SK-N-SH (cell line): ENCODE results near the gene HMOX2. TPM values are rescaled to one million over a fixed set of nuclear protein-coding genes. Genes with fewer than 3 reads are reported as not detected.

Experiments used
- CTCF ChIA-PET: fragments of 300-600, 350-600 bp; formaldehyde crosslinking; extraction: SDS; loops from one replicate; lab custom pipeline; 2021; lab: Yijun Ruan, JAX
- POLR2A ChIA-PET: fragments of 350-600 bp; sonication (Branson Sonifier 250); formaldehyde crosslinking; extraction: SDS; loops from one replicate; lab custom pipeline; 2020; ENCODE audit warnings: antibody characterized with exemption, inconsistent platforms; lab: Yijun Ruan, JAX
- DNase-seq: peaks from one replicate; pipeline ENCODE4 v3.0.0; 2012
- H2AFZ ChIP-seq: fragments of 200-600 bp; sonication (generic); 2 replicates; pipeline ENCODE4 v1.8.1; 2016; ENCODE audit warnings: antibody characterized with exemption, mild to moderate bottlenecking, low read depth
- H3F3A ChIP-seq: fragments of 200-600 bp; sonication (generic); replicated peaks from 2 replicates; pipeline ENCODE3; 2016; ENCODE audit warnings: antibody characterized with exemption, mild to moderate bottlenecking; ENCODE audit not compliant: insufficient read depth
- H3K27ac ChIP-seq, 2 experiments: fragments of 200-500 bp in 1 of 2; fragments of 200-600 bp in 1 of 2; sonication (Bioruptor generic) in 1 of 2; sonication (generic), shearing (Covaris generic) in 1 of 2; 2 replicates each; pipeline versions ENCODE4 v1.5.1 to v1.6.1; 2014 to 2016; ENCODE audit warnings: low read depth in 2 of 2, inconsistent platforms in 1 of 2, low read length in 1 of 2, mild to moderate bottlenecking in 1 of 2, mixed read lengths in 1 of 2
- H3K27me3 ChIP-seq: fragments of 200-600 bp; sonication (generic), shearing (Covaris generic); 2 replicates; pipeline ENCODE4 v1.6.1; 2016; ENCODE audit warnings: mixed run types; ENCODE audit not compliant: insufficient read depth
- H3K36me3 ChIP-seq, 2 experiments: fragments of 200-500 bp in 1 of 2; fragments of 200-600 bp in 1 of 2; sonication (Bioruptor generic) in 1 of 2; sonication (generic) in 1 of 2; replicated peaks in 1 of 2; 2 replicates each; pipeline versions ENCODE3 to v1.5.1; 2014 to 2016; ENCODE audit warnings: low read length in 1 of 2, mild to moderate bottlenecking in 1 of 2; ENCODE audit not compliant: insufficient read depth in 2 of 2, control insufficient read depth in 1 of 2
- H3K4me1 ChIP-seq, 2 experiments: fragments of 200-500 bp in 1 of 2; fragments of 200-600 bp in 1 of 2; sonication (Bioruptor generic) in 1 of 2; sonication (generic), shearing (Covaris generic) in 1 of 2; 2 replicates each; pipeline versions ENCODE4 v1.5.1 to v1.6.1; 2014 to 2016; ENCODE audit warnings: low read depth in 1 of 2, low read length in 1 of 2, mixed run types in 1 of 2; ENCODE audit not compliant: insufficient read depth in 2 of 2, control insufficient read depth in 1 of 2
- H3K4me2 ChIP-seq: fragments of 200-600 bp; sonication (generic), shearing (Covaris generic); 2 replicates; pipeline ENCODE4 v1.6.1; 2017; ENCODE audit warnings: mixed run types
- H3K4me3 ChIP-seq, 2 experiments: fragments of 200-500 bp in 1 of 2; fragments of 200-600 bp in 1 of 2; sonication (Bioruptor generic) in 1 of 2; sonication (generic), shearing (Covaris generic) in 1 of 2; 2 replicates each; pipeline versions ENCODE4 v1.5.1 to v1.8.1; 2014 to 2016; ENCODE audit warnings: low read depth in 2 of 2, inconsistent platforms in 1 of 2, low read length in 1 of 2, mild to moderate bottlenecking in 1 of 2, mixed read lengths in 1 of 2, moderate library complexity in 1 of 2
- H3K79me2 ChIP-seq: fragments of 200-600 bp; sonication (generic); 2 replicates; pipeline ENCODE4 v1.8.1; 2017; ENCODE audit warnings: mild to moderate bottlenecking; ENCODE audit not compliant: insufficient read depth
- H3K9ac ChIP-seq: fragments of 200-600 bp; sonication (generic); 2 replicates; pipeline ENCODE4 v1.6.1; 2017; ENCODE audit warnings: mixed run types
- H3K9me2 ChIP-seq: fragments of 200-600 bp; sonication (generic); 2 replicates; pipeline ENCODE4 v1.6.1; 2017; ENCODE audit warnings: mixed run types
- H3K9me3 ChIP-seq: fragments of 200-600 bp; sonication (generic); 2 replicates; pipeline ENCODE4 v1.6.1; 2017; ENCODE audit warnings: mixed run types, mild to moderate bottlenecking, moderate library complexity
- H4K20me1 ChIP-seq: fragments of 200-600 bp; sonication (generic); 2 replicates; pipeline ENCODE4 v1.6.1; 2017; ENCODE audit warnings: mild to moderate bottlenecking, mixed run types; ENCODE audit not compliant: insufficient read depth
- FOSL2 ChIP-seq: IDR thresholded peaks from 2 replicates; pipeline ENCODE4 v1.4.0; 2012; ENCODE audit warnings: low read depth, mild to moderate bottlenecking, moderate library complexity, borderline replicate concordance
- FOXJ3 ChIP-seq: sonication (generic); formaldehyde crosslinking; IDR thresholded peaks from 2 replicates; pipeline ENCODE4 v1.5.1; 2020; ENCODE audit warnings: mild to moderate bottlenecking, missing genetic modification reagents
- FOXM1 ChIP-seq: IDR thresholded peaks from 2 replicates; pipeline ENCODE4 v1.4.0; 2012; ENCODE audit warnings: low read depth, mild to moderate bottlenecking
- GABPA ChIP-seq: IDR thresholded peaks from 2 replicates; pipeline ENCODE4 v1.4.0; 2012; ENCODE audit warnings: low read depth, mild to moderate bottlenecking
- GATA2 ChIP-seq: sonication (generic); formaldehyde crosslinking; IDR thresholded peaks from 2 replicates; pipeline ENCODE4 v1.5.0; 2020; ENCODE audit warnings: mild to moderate bottlenecking, missing genetic modification reagents
- JUND ChIP-seq: IDR thresholded peaks from 2 replicates; pipeline ENCODE4 v1.4.0; 2012
- MEF2A ChIP-seq: IDR thresholded peaks from 2 replicates; pipeline ENCODE4 v1.4.0; 2012; ENCODE audit warnings: low read depth, borderline replicate concordance
- MXI1 ChIP-seq: IDR thresholded peaks from 2 replicates; pipeline ENCODE4 v1.6.1; 2012; ENCODE audit warnings: mild to moderate bottlenecking, low read depth, low read length, improper control_type of control experiment
- NFIC ChIP-seq: IDR thresholded peaks from 2 replicates; pipeline ENCODE4 v1.4.0; 2012; ENCODE audit warnings: borderline replicate concordance
- POLR2AphosphoS5 ChIP-seq: IDR thresholded peaks from 2 replicates; pipeline ENCODE4 v1.6.1; 2012; ENCODE audit warnings: low read depth, low read length
- RAD21 ChIP-seq: IDR thresholded peaks from 2 replicates; pipeline ENCODE4 v1.6.1; 2012; ENCODE audit warnings: mild to moderate bottlenecking, low read length
- RCOR1 ChIP-seq: fragments of 150-350 bp; IDR thresholded peaks from 2 replicates; pipeline ENCODE4 v1.6.1; 2017; ENCODE audit warnings: antibody characterized with exemption, low read length
- RFX5 ChIP-seq: IDR thresholded peaks from 2 replicates; pipeline ENCODE4 v1.6.1; 2012; ENCODE audit warnings: mild to moderate bottlenecking, improper control_type of control experiment, low read length
- RXRA ChIP-seq: IDR thresholded peaks from 2 replicates; pipeline ENCODE4 v1.4.0; 2012; ENCODE audit warnings: low read depth, mild to moderate bottlenecking, borderline replicate concordance
- SMC3 ChIP-seq: IDR thresholded peaks from 2 replicates; pipeline ENCODE4 v1.6.1; 2012; ENCODE audit warnings: low read depth, low read length, improper control_type of control experiment
- TEAD4 ChIP-seq: IDR thresholded peaks from 2 replicates; pipeline ENCODE4 v1.4.0; 2012; ENCODE audit warnings: mild to moderate bottlenecking, borderline replicate concordance; ENCODE audit not compliant: insufficient read depth
- WGBS: methylation state at CpG from one replicate; pipeline ENCODE4 v1.1.6; 2017; ENCODE audit warnings: low lambda C conversion rate; 5-methylcytosine and 5-hydroxymethylcytosine counted together
- polyA plus RNA-seq, 3 experiments: library from polyadenylated mRNA; depleted of rRNA; stranded (reverse); fragments of >200 nt; gene quantifications; 2 replicates each; pipeline ENCODE4 v1.2.3, GENCODE V29; 2012
- TF ChIP-seq, protein P1 (sequence below): IDR thresholded peaks from 2 replicates; pipeline ENCODE4; 2012
- TF ChIP-seq, protein P2 (sequence below): IDR thresholded peaks from 2 replicates; pipeline ENCODE4 v1.4.0; 2012; ENCODE audit warnings: low read depth, borderline replicate concordance
- TF ChIP-seq, protein P3 (sequence below): fragments of 200-600 bp; sonication (generic); IDR thresholded peaks from 2 replicates; pipeline ENCODE4 v1.6.1; 2017; ENCODE audit warnings: antibody characterized with exemption, mild to moderate bottlenecking, moderate library complexity
- TF ChIP-seq, protein P4 (sequence below): IDR thresholded peaks from 2 replicates; pipeline ENCODE4 v1.6.1; 2012; ENCODE audit warnings: mild to moderate bottlenecking, low read depth, low read length, moderate library complexity

Gene HMOX2
- polyA plus RNA-seq, 1 of the 3 experiments (the other 2 are of a cell fraction), result 65.1 TPM

DNA sequence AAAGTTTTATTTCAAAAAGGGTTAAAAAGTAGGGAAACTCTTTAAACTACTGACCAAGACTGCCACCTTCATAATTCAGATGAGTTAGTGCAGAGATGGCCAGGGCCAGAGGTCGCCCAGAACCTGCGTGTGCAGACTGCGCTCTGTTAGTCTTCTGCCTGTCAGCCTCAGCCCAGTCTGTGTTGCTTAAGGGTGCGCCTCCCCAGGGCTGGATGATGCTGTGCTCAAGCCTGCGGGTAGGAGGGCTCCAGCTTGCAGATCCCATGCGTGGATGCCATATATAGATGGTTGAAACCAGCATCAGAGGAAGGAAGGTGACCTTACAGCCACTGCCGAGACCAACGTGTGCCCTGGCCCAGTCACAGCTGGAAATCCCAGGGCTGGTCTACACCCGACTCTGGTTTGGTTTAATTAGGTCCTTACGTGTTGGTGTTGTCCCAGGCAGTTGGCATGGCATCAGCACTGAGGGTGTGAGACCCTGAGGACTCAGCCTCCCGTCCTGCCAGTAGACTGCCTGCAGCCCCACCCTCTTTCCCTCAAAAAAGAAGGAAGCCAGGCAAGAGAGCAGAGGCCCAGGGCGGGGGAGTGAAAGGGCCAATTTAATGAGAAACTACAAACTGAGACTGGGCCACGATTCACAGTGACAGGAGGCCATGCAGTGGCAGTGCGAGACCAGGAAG lies 34.7 kb downstream of the HMOX2 start:
- DNase-seq, result no peak
- Histone ChIP-seq H3K4me1 (no peaks in the 10 kb centered on the region; a peak in 1 of 4 replicates), H3K79me2 (peaks cover 3% of the 10 kb centered on the region; the same call in 1 of the 2 replicates), H2AFZ (no peak overlapping the region), H3K9me2 (no peaks in the 10 kb centered on the region), H4K20me1 (no peaks in the 10 kb centered on the region), H3K27me3 (no peaks in the 10 kb centered on the region), H3K27ac (no peak overlapping the region), H3K9me3 (no peaks in the 10 kb centered on the region), H3K9ac (no peak overlapping the region), H3K4me2 (no peak overlapping the region), H3F3A (peaks cover 4% of the 10 kb centered on the region)
- CTCF ChIA-PET, result interaction anchor here (0.6 to 11.4 kb wide), 10 partner anchors 10 to 444 kb away, joined by 3 to 182 read pairs (median 4); no protein-coding TSS in a partner anchor
- POLR2A ChIA-PET, result no interaction called here
- TF ChIP-seq FOSL2, result no peak
- TF ChIP-seq RCOR1, result no peak
- TF ChIP-seq GABPA, result no peak
- TF ChIP-seq POLR2AphosphoS5, result no peak
- TF ChIP-seq RXRA, result no peak
- TF ChIP-seq MXI1, result no peak
- TF ChIP-seq MEF2A, result no peak
- no peak for TF ChIP-seq GATA2 (CRISPR knock-in tag)
- TF ChIP-seq SMC3, result no peak
- TF ChIP-seq NFIC, result no peak
- no peak for TF ChIP-seq JUND
- TF ChIP-seq, protein P1, sequence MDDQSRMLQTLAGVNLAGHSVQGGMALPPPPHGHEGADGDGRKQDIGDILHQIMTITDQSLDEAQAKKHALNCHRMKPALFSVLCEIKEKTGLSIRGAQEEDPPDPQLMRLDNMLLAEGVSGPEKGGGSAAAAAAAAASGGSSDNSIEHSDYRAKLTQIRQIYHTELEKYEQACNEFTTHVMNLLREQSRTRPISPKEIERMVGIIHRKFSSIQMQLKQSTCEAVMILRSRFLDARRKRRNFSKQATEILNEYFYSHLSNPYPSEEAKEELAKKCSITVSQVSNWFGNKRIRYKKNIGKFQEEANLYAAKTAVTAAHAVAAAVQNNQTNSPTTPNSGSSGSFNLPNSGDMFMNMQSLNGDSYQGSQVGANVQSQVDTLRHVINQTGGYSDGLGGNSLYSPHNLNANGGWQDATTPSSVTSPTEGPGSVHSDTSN, result no peak
- TF ChIP-seq, protein P2, sequence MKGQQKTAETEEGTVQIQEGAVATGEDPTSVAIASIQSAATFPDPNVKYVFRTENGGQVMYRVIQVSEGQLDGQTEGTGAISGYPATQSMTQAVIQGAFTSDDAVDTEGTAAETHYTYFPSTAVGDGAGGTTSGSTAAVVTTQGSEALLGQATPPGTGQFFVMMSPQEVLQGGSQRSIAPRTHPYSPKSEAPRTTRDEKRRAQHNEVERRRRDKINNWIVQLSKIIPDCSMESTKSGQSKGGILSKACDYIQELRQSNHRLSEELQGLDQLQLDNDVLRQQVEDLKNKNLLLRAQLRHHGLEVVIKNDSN, result no peak
- no peak for TF ChIP-seq FOXJ3 (CRISPR knock-in tag)
- TF ChIP-seq, all 33 proteins: peak for 0
- 86% methylated on average over 14 of the region's 14 CpGs for WGBS
- H3K36me3 ChIP-seq, result peaks cover 8 to 59% of the 10 kb centered on the region in 2 experiments
- H3K4me3 ChIP-seq, result no peak overlapping the region

DNA sequence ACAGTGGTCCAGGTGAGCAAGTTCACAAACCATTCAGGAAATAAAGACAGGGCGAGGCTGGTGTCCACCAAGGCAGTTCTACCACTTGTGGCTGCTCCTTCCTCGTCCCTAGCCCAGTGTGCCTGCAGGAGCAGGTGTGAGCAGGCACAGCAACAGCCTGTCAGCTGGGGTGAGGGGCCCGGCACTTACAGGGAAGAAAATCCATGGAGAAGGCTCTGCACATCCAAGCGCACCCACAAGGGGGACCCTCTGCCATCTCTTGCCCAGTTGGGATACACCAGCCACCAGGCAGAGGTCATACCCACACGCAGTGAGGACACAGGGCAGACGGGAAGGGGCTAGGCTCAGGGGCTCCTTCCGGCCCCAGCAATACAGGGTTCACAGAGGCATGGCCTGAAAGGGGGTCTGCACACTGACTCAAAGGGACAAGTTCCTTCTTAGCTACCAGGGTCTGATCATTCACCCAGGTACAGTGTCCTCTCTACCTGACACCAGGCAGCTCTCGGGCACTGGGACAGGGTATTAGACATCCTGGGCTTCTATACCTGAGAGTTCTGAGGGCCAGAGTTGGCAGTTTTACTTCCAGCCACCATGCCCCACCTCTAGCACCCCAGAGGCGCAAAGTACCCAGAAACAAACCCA lies 35.4 kb downstream of the HMOX2 start:
- Histone ChIP-seq H3K36me3 (peaks cover 6 to 59% of the 10 kb centered on the region in 2 experiments), H3K4me3 (no peak overlapping the region), H4K20me1 (no peaks in the 10 kb centered on the region), H3K9me3 (no peaks in the 10 kb centered on the region), H3K9ac (no peak overlapping the region)
- DNase-seq, result peak; percentile 77
- 83% methylated on average over 5 of the region's 9 CpGs for WGBS
- CTCF ChIA-PET, result interaction anchor here (0.9 to 11.4 kb wide), 10 partner anchors 11 to 444 kb away, joined by 3 to 182 read pairs (median 4); partner anchors contain the start of gene CDIP1
- POLR2A ChIA-PET, result no interaction called here
- TF ChIP-seq, protein P3, sequence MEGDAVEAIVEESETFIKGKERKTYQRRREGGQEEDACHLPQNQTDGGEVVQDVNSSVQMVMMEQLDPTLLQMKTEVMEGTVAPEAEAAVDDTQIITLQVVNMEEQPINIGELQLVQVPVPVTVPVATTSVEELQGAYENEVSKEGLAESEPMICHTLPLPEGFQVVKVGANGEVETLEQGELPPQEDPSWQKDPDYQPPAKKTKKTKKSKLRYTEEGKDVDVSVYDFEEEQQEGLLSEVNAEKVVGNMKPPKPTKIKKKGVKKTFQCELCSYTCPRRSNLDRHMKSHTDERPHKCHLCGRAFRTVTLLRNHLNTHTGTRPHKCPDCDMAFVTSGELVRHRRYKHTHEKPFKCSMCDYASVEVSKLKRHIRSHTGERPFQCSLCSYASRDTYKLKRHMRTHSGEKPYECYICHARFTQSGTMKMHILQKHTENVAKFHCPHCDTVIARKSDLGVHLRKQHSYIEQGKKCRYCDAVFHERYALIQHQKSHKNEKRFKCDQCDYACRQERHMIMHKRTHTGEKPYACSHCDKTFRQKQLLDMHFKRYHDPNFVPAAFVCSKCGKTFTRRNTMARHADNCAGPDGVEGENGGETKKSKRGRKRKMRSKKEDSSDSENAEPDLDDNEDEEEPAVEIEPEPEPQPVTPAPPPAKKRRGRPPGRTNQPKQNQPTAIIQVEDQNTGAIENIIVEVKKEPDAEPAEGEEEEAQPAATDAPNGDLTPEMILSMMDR, result peak; percentile 56
- TF ChIP-seq POLR2AphosphoS5 (no peak), TEAD4 (no peak), RFX5 (no peak), RAD21 (peak; percentile 65), SMC3 (peak; percentile 51; the same call in 1 of the 2 replicates), FOXM1 (no peak)
- TF ChIP-seq, protein P4, sequence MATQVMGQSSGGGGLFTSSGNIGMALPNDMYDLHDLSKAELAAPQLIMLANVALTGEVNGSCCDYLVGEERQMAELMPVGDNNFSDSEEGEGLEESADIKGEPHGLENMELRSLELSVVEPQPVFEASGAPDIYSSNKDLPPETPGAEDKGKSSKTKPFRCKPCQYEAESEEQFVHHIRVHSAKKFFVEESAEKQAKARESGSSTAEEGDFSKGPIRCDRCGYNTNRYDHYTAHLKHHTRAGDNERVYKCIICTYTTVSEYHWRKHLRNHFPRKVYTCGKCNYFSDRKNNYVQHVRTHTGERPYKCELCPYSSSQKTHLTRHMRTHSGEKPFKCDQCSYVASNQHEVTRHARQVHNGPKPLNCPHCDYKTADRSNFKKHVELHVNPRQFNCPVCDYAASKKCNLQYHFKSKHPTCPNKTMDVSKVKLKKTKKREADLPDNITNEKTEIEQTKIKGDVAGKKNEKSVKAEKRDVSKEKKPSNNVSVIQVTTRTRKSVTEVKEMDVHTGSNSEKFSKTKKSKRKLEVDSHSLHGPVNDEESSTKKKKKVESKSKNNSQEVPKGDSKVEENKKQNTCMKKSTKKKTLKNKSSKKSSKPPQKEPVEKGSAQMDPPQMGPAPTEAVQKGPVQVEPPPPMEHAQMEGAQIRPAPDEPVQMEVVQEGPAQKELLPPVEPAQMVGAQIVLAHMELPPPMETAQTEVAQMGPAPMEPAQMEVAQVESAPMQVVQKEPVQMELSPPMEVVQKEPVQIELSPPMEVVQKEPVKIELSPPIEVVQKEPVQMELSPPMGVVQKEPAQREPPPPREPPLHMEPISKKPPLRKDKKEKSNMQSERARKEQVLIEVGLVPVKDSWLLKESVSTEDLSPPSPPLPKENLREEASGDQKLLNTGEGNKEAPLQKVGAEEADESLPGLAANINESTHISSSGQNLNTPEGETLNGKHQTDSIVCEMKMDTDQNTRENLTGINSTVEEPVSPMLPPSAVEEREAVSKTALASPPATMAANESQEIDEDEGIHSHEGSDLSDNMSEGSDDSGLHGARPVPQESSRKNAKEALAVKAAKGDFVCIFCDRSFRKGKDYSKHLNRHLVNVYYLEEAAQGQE, result no peak
- TF ChIP-seq, all 33 proteins: peak for 3
- Histone ChIP-seq H3K79me2 (peaks cover 6% of the 10 kb centered on the region; the same call in 1 of the 2 replicates), H3F3A (peaks cover 4% of the 10 kb centered on the region), H2AFZ (no peak overlapping the region), H3K27me3 (no peaks in the 10 kb centered on the region), H3K27ac (no peak overlapping the region), H3K4me2 (no peak overlapping the region), H3K4me1 (no peaks in the 10 kb centered on the region; a peak in 1 of 4 replicates), H3K9me2 (no peaks in the 10 kb centered on the region)
